Gastrocnemius medialis (tissue), 4 donors: Measurements from ENCODE around the gene WNT7B. TPM values are rescaled to one million over a fixed set of nuclear protein-coding genes. Genes with fewer than 3 reads are reported as not detected.

Experiments used
- ATAC-seq, 2 donors: fragments of 150-250 bp; one replicate each; pipeline ENCODE4 v1.9.1; 2016
- DNase-seq, 2 donors: peaks; one replicate each; pipeline ENCODE4 v3.0.0-alpha.2; 2019
- H3K27ac ChIP-seq, 4 donors: fragments of 200-600 bp; sonication (generic); 1 replicate in 1 of 4; 2 replicates in 3 of 4; pipeline ENCODE4 v1.5.1; 2016 to 2018; ENCODE audit warnings: mild to moderate bottlenecking in 2 of 4, moderate library complexity in 1 of 4
- H3K27me3 ChIP-seq, 3 donors: fragments of 200-600 bp; sonication (generic) in 2 of 3; 1 replicate in 1 of 3; 2 replicates in 2 of 3; pipeline versions ENCODE4 v1.5.1 to v1.6.0; 2016 to 2019; ENCODE audit warnings: mild to moderate bottlenecking in 1 of 3, moderate library complexity in 1 of 3
- H3K36me3 ChIP-seq, 2 donors: fragments of 200-600 bp; sonication (generic) in 1 of 2; one replicate each; pipeline ENCODE4 v1.5.1; 2017 to 2018
- H3K4me1 ChIP-seq, 2 donors: fragments of 200-600 bp; sonication (generic) in 1 of 2; one replicate each; pipeline ENCODE4 v1.5.1; 2016 to 2017; ENCODE audit warnings: mild to moderate bottlenecking in 2 of 2
- H3K4me3 ChIP-seq, 4 donors: fragments of 200-600 bp; sonication (generic) in 3 of 4; 1 replicate in 1 of 4; 2 replicates in 3 of 4; pipeline ENCODE4 v1.5.1; 2016 to 2019; ENCODE audit warnings: mild to moderate bottlenecking in 2 of 4
- H3K9me3 ChIP-seq, 3 donors: fragments of 200-600 bp; sonication (generic) in 2 of 3; 1 replicate in 1 of 3; 2 replicates in 2 of 3; pipeline ENCODE4 v1.5.1; 2016 to 2019
- POLR2A ChIP-seq, 2 donors: fragments of 450-650 bp; IDR thresholded peaks; one replicate each; pipeline ENCODE4 v1.6.1; 2017; ENCODE audit warnings: antibody characterized with exemption in 2 of 2, mild to moderate bottlenecking in 2 of 2, moderate library complexity in 2 of 2
- in situ Hi-C, 4 donors: fragments of 200-750 bp; cut with MboI; loops; one replicate each; pipeline versions ENCODE4 v1.15.0 to v1.8.0; 2017; ENCODE audit warnings: low sequenced_read_pairs in 4 of 4
- intact Hi-C: fragments of 100-400 bp; cut with DNase I; formaldehyde crosslinking; loops from one replicate; pipeline ENCODE4 v1.15.1; 2023; ENCODE audit warnings: low total_unique reads
- total RNA-seq, 4 donors: library from RNA; depleted of rRNA; stranded (reverse); fragments of >200 nt; gene quantifications; one replicate each; pipeline versions ENCODE4 v1.1.0 to v1.2.3, GENCODE V29; 2016
- TF ChIP-seq, protein P1 (sequence below), 5 experiments: fragments of 450-650 bp in 3 of 5; fragments of 200-600 bp in 2 of 5; sonication (generic) in 2 of 5; IDR thresholded peaks in 4 of 5; conservative IDR thresholded peaks in 1 of 5; 1 replicate in 4 of 5; 2 replicates in 1 of 5; pipeline ENCODE4 v1.5.1; 2016 to 2019; ENCODE audit warnings: antibody characterized with exemption in 5 of 5, mild to moderate bottlenecking in 3 of 5, moderate library complexity in 3 of 5

The WNT7B gene
- total RNA-seq, 4 donors from 2014 or later = not detected

DNA sequence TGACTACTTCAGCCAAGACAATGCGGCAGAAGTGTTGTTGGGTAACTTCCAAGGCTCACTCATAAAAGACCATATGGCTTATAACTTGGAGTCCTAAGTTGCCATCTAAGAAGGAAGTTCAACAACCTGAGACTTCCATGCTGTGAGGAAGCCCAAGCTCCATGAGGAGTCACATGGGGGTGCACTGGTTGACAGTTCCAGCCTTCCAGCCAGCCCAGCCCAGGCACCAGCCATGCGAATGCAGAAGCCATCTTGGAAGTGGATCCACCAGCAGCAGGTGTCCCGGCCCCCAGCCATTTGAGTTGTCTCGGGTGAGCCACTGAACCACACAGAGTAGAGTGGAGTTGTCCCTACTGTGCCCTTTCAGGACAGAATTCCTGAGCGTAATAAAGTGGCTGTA, 32.8 kb upstream of the WNT7B start:
- H3K9me3 ChIP-seq = no peaks in the 10 kb centered on the region
- no peak overlapping the region for H3K4me3 ChIP-seq
- in situ Hi-C loops = loop anchor here (5.0 to 10.0 kb wide), 3 partner anchors 105 to 305 kb away; no protein-coding TSS in a partner anchor
- no peak for ATAC-seq
- peaks cover 36 to 37% of the 10 kb centered on the region in 2 donors for H3K4me1 ChIP-seq
- intact Hi-C loops = no loop called here
- no peaks in the 10 kb centered on the region for H3K36me3 ChIP-seq
- H3K27ac ChIP-seq = no peak overlapping the region
- TF ChIP-seq, protein P1, sequence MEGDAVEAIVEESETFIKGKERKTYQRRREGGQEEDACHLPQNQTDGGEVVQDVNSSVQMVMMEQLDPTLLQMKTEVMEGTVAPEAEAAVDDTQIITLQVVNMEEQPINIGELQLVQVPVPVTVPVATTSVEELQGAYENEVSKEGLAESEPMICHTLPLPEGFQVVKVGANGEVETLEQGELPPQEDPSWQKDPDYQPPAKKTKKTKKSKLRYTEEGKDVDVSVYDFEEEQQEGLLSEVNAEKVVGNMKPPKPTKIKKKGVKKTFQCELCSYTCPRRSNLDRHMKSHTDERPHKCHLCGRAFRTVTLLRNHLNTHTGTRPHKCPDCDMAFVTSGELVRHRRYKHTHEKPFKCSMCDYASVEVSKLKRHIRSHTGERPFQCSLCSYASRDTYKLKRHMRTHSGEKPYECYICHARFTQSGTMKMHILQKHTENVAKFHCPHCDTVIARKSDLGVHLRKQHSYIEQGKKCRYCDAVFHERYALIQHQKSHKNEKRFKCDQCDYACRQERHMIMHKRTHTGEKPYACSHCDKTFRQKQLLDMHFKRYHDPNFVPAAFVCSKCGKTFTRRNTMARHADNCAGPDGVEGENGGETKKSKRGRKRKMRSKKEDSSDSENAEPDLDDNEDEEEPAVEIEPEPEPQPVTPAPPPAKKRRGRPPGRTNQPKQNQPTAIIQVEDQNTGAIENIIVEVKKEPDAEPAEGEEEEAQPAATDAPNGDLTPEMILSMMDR (IDR thresholded peaks at IDR 0.05 in 4 of 5, conservative IDR thresholded peaks at IDR 0.05 in 1 of 5) = no peak
- TF ChIP-seq POLR2A (IDR thresholded peaks at IDR 0.05) = no peak
- no peaks in the 10 kb centered on the region for H3K27me3 ChIP-seq
- no peak for DNase-seq

DNA sequence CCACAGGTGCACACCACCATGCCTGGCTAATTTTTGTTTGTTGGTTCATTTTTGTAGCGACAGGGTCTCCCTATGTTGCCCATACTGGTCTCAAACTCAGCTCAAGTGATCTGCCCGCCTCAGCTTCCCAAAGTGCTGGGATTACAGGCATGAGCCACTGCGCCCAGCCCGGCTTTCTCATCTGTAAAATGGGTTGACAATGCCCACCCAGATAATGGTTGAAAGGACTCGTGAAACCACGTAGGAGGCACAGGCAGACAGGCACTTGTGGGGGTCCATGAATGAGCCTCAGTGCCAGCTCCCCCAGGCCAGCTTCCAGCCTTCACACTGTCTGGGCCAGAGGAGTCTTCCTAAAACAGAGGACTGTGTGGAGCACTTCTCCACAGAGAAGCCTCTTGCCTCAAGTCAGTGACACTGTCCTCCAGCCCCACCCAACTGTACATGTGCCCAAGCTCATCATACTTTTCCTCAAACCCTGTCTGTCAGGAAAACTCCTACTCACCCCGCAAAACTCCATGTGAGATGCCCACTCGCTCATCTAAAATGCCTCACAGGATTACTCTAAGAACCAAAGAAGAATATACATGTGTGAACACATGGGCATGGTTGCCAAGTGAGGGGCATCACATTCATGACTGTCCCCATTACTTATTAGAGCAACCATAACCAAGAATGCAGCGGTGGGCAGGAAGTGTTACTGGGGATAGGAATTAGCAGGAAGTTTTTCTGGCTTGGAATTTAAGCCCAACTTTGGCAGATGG, 32.1 kb upstream of the WNT7B start:
- in situ Hi-C loops = loop anchor here in 3 of 4 donors (5.0 to 10.0 kb wide), 2 partner anchors 108 to 306 kb away; no protein-coding TSS in a partner anchor
- H3K27ac ChIP-seq = peak overlapping the region; percentile 84 to 96 (median 92)
- TF ChIP-seq POLR2A (IDR thresholded peaks at IDR 0.05) = no peak
- TF ChIP-seq, protein P1 (IDR thresholded peaks at IDR 0.05 in 4 of 5, conservative IDR thresholded peaks at IDR 0.05 in 1 of 5) = no peak

DNA sequence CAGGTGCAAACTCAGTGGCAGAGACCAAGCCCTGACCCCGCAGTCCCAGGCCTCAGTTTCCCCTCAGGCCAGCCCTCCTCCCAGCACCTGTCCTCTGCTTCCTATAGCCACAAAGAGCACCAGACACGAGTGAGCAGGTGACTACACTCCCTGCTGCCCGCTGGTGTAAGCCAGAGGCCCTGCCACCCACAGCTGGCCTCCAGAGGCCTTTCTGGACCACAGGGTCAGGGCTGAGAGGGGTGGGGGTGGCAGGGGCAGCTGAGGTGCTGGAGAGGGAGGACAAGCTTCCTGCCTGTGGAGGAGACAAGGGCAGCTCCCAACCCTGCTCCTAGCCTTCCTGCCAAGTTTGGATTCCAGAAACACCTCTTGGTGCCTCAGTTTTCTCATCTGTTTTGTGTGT, 31.3 kb upstream of the WNT7B start:
- H3K36me3 ChIP-seq = no peaks in the 10 kb centered on the region
- H3K4me3 ChIP-seq = no peak overlapping the region
- no peak for TF ChIP-seq POLR2A (IDR thresholded peaks at IDR 0.05)
- TF ChIP-seq, protein P1 (IDR thresholded peaks at IDR 0.05 in 4 of 5, conservative IDR thresholded peaks at IDR 0.05 in 1 of 5) = no peak
- no peaks in the 10 kb centered on the region for H3K9me3 ChIP-seq
- no peaks in the 10 kb centered on the region for H3K27me3 ChIP-seq
- in situ Hi-C loops = loop anchor here in 3 of 4 donors (5.0 to 10.0 kb wide), 2 partner anchors 109 to 307 kb away; no protein-coding TSS in a partner anchor
- DNase-seq = no peak
- ATAC-seq = peak in 1 of 2 donors; percentile 3
- intact Hi-C loops = no loop called here
- H3K4me1 ChIP-seq = peaks cover 31 to 38% of the 10 kb centered on the region in 2 donors
- H3K27ac ChIP-seq = peak overlapping the region; percentile 84 to 96 (median 92)

More for the DNA sequence above, 32.1 kb upstream of the WNT7B start:
- H3K36me3 ChIP-seq = no peaks in the 10 kb centered on the region
- no peaks in the 10 kb centered on the region for H3K27me3 ChIP-seq
- DNase-seq (no peak), ATAC-seq (no peak)
- intact Hi-C loops = no loop called here
- H3K4me3 ChIP-seq = no peak overlapping the region
- H3K4me1 ChIP-seq = peaks cover 34 to 36% of the 10 kb centered on the region in 2 donors
- no peaks in the 10 kb centered on the region for H3K9me3 ChIP-seq

DNA sequence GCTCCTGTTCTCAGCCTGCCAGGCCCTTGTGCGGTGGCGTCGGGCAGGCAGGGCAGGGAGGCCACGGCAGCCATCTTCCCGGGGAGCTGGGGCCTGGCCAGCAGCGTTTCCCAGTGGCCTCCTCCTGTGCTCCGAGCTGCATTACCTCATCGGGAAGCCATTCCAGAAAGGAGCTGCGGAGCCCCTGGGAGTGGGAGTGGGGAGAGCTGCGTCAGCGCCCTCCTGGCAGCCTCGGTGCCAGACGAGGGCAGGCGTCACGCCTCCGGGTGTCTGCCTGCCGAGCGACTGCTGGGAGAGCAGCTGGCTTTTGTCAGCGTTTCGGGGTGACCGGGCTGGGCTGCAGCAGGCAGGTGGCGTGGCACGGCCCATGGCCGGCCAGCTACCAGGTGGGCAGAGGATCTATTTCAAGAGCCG, 30.9 kb upstream of the WNT7B start:
- peak; percentile 40 to 77 for DNase-seq
- peak; percentile 30 to 44 for ATAC-seq
- peak; percentile 19 to 24 for TF ChIP-seq POLR2A (IDR thresholded peaks at IDR 0.05)
- TF ChIP-seq, protein P1 (IDR thresholded peaks at IDR 0.05 in 4 of 5, conservative IDR thresholded peaks at IDR 0.05 in 1 of 5) = no peak
- intact Hi-C loops (no loop called here), in situ Hi-C loops (loop anchor here in 3 of 4 donors (5.0 to 10.0 kb wide), 2 partner anchors 109 to 307 kb away; no protein-coding TSS in a partner anchor)
- H3K27me3 ChIP-seq = no peaks in the 10 kb centered on the region
- no peaks in the 10 kb centered on the region for H3K9me3 ChIP-seq
- peaks cover 27 to 38% of the 10 kb centered on the region in 2 donors for H3K4me1 ChIP-seq
- H3K4me3 ChIP-seq = peak overlapping the region; percentile 1 to 29 (median 18)
- H3K27ac ChIP-seq = peak overlapping the region; percentile 84 to 96 (median 92)
- no peaks in the 10 kb centered on the region for H3K36me3 ChIP-seq
